Hematopoietic multipotent progenitor cell treated with erythropoietin and hydrocortisone succinate and interleukin-3 and kit ligand, for 8 days (in vitro differentiated cells): ENCODE results near the gene IL12A.

Experiments
- DNase-seq: peaks from one replicate; pipeline ENCODE4 v3.0.0-alpha.2; 2015

IL12A gene

DNA sequence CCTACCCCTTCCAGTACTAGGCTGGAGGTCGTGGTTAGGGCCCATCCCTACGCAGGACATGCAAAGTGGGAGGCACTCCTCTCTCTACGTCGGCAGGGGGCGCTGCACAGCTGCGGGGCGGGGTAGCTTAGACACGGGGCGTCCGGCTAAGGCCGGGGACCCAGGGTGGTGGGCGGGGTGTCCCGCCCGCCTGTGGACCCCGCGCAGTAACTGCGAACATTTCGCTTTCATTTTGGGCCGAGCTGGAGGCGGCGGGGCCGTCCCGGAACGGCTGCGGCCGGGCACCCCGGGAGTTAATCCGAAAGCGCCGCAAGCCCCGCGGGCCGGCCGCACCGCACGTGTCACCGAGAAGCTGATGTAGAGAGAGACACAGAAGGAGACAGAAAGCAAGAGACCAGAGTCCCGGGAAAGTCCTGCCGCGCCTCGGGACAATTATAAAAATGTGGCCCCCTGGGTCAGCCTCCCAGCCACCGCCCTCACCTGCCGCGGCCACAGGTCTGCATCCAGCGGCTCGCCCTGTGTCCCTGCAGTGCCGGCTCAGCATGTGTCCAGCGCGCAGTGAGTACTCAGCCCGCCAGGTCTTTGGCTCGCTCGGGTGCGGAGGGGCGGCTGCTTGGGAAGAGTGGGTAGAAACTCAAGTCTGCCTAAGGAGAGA lies at the start of gene IL12A:
IL12A (plus strand) TSS at position 219 of the 655 bp plus-strand sequence.
- DNase-seq: peak; percentile 74

DNA sequence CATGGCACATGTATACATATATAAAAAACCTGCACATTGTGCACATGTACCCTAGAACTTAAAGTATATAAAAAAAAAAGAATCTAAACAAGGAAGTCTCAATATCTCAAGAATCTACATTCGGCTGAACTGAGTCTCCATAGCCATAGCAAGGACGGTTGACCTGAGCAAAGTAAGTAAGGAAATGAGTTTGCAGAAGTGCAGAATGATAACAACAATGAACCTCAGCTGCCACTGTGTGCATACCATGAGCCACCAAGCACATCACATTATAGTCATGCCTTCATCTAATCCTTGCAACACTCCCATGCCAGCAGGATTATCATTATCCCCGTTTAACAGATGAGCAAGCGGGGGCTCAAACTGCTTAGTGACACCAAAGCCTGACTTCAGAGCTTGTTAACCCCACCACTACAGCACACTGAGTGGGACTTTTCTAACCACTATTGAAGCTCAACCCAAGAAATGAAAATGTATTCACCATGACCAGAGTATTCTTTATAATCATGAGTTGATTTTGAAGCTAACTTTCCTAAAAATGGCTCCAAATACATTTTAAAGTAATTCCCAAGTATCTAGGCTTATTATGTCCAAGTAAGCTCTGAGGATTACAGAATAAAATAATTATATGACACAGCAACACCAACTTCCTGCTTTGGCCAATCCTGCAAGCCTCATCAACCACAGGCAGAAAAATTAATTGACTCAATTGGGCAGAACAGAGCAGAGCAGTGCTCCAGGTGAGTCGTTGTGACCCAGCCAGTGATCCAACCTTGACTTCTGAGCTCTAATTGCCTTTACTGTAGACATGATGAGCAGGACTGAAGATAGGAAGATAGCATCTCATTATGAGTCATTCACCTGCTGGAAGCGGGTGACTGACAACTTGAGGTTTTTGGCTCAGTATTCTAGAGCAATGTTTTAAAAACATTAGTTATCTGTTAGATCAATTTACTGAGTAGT lies 47.3 kb upstream of the IL12A start:
- peak; percentile 28 for DNase-seq

DNA sequence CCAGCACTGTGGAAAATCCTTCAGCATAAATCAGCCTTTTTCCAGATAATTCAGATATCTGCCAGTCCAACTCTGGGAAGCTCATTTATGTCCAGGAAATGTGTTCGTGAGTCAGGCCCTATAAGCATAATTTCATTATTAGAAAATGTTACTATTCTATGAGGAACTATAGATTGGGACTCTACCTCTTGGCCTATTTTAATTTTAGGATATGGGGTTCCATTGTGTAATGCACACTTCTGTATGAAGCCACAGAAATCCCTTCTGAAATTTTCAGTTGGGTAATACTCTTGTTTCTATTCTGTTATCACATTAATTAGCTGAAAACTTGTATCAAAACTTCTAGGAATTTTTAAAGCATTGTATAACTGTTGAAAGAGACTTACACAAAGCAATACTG lies 43.9 kb upstream of the IL12A start:
- no peak for DNase-seq

DNA sequence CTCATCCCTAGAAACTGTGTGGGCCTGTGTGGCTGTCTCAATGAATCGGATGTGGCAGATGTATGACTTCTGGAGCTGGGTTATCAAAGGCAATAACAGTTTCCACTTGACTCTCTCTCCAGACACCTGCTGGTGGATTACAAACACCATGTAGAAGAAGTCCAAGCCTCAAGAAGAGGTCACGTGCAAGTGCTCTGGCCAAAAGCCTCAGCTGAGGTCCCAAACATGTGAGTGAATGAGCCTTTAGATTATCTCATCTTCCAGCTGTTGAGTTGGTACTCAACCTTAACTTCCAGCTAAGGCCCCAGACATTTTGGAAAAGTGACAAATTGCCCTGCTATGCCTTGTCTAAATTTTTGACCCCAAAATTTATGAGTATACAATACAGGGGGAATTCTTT lies 42.7 kb upstream of the IL12A start:
- peak; percentile 27 for DNase-seq

DNA sequence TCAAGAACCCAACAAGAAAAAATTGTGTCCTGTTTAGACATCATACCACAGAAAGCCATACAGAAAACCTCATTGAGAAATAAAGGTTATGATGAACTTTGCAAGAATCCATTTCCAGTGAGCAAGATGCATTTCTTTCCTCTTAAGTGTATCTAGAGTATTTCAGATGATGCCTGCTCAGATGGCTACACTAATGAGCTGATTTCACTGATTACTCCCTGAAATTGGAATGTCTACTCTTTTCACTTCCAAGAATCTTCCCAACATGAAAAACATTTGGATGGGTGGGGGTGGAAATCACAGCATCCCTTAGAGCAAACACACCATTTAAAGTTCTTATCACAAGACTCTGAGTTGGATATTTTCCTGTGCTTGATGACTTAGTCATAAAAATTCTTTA lies 41.4 kb upstream of the IL12A start:
- DNase-seq: no peak

DNA sequence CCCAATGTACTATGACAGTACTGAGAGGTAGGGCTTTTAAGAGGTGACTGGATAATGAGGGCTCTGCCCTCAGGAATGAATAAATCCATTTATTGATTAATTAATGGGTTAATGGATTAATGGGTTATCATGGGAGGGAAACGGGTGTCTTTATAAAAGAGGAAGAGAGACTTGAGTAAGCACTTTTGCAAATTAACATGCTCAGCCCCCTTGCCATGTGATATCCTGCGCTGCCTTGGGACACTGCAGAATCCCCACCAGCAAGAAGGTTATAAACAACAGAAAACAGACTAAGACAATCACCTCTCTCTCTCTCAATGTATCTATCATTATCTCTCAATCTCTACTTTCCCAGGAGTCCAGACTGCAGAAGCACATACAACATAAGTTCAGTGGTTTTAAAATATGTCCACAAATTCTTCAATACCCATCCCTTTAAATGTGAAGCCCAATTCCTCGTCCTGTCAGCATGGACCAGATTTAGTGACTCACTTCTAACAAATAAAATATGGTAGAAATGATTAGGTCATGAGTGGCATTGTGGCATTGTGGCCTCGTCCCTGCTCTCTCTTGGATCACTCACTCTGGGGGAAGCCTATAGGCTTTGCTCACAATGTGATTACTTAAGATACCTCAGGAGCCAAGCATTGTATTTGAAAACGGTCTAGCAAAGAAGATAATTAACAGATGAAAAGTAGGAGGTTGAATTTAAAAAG lies 40.0 kb upstream of the IL12A start:
- DNase-seq: no peak

DNA sequence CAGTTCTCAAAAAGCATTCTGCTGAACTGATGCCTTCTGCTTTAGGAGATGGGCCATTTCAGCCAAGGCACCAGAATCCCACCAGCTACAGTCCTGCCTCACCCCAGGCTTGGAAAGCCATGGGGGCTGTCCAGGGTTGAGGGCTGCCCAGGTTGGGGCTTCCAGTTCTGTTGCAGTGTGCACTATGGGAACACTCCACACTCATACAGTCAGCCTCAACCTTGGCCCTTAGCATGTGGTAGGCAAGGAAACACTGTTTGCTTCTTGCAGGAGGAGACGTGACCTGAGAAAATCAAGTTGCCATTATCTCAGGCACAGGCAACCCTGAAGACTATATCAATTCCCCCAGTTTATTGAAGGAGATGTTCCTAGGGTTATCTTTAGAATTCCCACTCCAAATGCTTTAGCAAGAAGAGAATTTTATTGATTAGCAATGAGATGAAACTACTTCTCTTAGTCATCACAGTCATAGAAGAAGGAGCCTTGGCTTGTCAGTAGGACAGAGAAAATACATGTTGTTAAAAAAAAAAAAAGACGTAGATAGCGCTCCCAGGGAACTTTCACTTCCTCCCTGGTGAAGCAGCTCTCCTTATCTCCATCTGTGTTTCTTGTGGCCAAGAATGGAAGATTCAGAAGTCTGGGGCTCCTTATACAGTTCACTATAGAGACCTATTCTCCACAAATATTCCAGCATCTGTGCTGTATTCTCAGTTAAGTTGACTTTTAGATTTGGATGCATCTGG lies 38.3 kb upstream of the IL12A start:
- DNase-seq: peak; percentile 6

DNA sequence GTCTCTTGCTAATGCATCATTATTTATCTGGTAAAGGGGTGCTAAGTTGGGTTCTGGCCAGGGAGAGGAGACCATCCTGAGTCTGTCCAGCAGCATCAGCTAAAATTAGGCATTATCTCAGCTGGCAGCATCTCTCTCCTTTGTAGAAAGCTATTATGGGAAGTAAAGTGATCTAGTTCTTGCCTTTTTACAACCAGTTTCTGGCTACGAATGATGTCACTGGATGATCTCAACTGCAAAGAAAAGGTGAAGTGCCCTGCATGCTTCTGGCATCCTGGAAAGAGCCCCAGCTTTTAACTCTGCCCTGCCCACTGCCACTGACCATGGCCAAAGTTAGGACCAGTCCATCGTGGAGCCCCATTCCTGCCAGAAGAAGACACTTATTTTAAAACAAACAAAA lies 37.1 kb upstream of the IL12A start:
- no peak for DNase-seq

DNA sequence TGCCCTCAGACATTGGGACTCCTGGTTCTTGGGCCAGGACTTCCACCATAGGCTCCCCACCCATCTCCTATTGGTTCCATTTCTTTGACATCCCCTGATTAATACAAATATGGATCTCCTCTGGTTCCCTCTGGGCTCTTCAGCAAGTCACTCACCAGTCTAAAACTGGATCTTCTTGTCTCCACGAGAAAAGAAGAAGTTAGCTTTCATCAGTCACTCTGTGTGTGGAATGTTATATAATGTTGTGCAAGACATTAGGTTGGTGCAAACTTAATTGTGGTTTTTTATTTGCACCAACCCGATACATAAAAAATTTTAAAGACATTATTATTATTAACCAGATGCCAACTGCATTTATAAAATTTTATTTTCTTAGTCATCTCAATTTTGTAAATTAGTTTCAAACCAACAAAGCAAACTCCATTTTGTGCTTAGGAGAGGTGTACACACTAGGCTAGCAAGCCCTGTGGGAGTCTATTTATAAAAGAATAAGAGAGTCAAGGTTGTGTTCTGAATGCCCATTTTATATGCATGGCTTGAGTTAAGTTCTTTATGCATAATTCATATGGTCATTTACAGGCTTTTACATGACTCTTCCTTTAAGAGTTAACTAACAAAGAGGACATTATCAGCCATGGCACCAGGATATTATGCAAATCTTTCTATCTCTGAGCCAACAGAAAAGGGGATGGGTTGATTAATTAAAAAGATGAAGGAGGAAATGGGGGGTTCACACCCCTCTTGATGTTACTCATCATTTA lies 35.1 kb upstream of the IL12A start:
- DNase-seq: no peak

DNA sequence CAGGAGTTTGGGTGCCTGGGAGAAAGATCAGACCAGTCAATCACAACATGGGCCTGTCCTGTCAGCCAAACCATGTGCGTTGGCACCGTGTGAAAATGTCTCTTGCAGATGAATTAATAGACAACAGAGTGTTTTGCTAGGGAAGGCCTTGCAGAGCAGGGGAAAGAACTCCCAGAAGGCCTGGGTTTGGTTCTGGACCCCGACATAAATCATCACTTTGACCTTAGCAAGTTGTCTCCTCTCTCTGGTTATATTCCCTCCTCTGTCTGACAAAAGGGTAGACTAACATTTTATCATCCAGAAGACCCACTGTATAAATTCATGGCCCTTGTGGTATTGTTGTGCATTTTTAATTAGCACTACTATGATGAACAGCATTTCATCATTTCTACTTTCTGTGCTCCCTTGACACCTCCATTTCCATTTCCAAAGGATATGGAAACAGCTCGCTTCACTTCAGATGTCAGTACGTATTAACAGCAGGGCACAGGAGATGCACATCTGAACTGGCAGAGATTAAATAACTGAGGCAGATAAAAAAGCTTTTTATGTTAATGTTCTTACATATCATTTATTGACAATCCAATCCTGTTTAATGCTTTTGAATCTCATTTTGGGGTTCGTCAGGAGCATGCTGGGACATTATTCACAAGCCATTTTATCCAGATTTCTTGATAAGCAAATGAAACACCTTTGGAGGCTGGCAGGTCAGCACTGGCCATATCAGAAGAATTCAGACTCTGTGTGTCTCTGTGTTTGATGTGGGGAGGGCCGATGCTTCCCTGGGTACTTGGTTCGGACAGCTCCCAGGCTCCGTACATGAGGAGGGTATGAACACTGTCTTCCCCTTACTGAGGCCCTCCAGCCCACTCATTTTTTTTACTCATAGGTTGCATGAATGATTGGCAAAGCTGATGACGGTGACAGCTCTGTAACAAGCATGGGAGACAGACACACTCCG lies 28.2 kb upstream of the IL12A start:
- DNase-seq: no peak

DNA sequence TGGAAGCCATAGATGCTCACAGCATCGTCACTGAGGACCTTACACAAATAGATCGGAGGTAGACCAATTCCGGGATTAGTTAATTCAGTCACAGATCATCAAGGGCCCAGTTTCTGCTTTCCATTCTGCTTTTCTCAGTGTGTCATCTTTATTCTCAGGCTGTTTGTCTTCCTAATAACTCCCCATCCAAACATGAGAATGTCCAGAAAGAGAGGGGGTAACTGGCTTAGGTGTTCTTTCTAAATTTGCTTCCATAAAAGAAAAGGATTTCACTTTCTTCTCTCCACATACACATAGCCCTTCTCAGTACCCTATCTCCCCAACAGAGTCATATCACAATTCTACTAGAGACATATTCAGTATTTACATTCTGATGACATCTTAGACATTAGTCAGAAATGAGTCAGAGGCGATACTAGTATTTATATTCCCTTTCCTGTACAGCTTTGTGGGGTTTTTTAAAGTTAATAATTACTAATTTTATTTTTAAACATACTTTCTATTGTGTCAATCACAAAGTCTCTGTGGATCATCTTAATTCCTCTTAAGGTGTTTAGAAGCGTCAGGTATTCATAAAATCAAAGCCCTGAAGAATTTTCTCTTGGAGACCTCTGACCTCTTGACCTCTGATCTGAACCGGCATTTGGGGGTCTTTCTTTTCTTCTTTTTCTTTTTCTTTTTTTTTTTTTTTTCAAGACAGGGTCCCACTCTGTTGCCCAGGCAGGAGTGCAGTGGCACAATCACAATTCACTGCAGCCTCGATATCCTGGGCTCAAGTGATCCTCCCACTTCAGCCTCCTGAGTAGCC lies 24.3 kb upstream of the IL12A start:
- no peak for DNase-seq

DNA sequence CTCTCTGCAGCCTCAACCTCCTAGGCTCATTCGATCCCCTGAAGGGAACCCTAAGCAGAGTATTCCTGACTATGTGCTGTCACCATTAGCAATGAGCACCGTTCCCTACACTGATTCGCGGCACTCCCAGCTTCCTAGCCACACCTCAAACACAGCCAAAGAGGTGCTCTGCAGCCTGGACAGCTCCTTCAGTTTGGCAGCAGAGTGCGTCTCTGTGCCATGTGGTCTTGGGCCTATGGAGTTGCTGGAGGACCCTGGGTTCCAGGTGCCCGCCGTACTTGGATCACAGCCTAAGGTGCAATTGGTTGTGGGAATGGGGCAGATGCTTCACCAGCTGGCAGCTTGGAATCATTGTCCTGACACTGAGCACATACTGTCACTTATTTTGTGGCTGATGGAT lies 17.3 kb upstream of the IL12A start:
- no peak for DNase-seq

DNA sequence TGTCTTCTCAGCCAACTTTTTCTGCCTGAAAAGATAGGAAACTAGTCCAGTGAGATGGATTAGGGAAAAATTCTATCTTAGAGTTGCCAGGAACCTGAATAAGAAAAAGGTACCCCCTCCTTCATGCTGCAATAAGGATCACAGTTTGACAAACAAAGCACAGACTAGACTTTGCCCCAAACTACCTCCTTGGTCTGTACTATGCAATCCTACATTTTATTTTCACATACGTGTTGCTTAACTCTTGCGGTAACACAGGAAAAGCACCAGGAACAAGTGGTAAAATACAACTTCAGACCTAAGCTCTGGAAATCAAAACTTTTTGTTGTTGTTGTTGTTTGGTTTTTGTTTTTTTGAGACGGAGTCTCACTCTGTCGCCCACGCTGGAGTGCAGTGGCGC lies 11.3 kb upstream of the IL12A start:
- DNase-seq: no peak

DNA sequence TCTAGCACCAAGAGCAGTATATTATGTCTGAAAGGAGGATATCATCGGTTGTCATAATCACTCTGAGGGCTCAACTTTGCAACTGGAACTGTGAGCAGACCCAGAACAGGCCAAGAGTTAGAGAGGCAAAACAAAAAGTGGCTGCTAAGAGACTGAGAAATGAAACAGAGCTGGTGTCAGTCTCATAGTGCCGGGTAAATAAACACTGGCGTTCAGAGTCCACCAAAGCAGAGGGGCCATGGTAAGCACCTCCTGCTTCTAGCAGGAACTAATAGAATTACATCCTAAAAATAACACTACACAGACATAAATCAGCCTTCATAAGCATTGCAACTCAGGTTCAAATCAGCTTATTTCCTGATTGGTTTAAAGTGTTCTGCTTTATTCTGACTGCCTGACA lies 10.3 kb upstream of the IL12A start:
- DNase-seq: no peak

DNA sequence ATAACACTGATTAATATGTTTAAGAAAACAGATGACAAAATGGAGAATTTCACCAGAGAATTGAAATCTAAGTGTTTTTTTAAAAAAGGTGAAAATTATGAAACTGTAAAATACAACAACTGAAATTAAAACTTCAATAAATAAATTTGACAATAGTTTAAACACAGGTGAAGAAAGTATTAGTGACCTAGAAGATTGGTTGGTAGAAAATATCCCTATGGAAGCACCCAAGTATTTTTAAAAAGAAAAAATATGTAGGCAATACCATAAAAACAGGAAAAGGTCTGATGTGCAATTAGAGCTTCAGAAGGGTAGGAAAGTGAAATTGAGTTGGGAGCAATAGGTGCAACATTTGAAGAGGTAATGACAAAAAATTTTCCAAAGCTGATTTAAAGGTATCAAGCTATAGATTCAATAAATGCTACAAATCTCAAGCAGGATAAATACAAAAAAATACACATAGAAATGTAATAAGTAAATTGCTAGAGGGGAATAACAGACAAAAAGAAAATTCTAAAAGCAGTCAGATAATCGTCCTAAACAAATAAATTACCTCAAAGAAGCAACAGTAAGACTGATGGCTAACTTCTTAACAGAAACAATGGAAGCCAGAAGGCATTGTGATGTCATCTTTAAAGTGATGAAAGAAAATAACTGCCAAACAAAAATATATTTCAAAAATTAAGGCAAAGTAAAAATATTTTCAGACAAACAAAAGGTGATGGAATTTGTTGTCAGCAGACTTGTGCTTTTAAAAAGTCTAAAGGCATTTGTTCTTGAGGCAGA lies 9.5 kb upstream of the IL12A start:
- DNase-seq: no peak

DNA sequence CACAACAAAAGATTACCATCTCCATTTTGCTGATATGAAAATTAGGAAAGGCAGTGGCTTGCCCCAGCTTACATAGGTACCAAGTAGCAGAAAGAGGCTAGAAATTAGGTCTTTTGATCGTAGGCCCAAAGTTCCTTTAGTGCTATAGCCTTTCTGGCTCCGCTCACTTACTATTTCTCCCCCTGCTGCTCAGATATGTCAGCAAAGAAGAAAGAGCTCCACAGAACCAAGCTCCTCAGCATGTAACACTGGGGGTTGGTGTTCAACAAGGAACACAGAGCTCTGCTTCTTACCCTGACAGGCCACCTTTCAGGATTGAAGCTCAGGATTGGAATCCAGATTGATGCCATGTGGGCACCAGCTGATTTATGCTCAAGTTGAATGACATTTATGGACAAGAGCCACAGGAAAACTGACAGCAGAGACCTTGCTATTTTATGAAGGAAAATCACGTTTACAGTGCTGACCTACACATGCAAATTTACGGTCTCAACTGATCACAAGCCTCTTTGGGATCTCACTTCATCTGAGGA lies 6.1 kb upstream of the IL12A start:
- no peak for DNase-seq

DNA sequence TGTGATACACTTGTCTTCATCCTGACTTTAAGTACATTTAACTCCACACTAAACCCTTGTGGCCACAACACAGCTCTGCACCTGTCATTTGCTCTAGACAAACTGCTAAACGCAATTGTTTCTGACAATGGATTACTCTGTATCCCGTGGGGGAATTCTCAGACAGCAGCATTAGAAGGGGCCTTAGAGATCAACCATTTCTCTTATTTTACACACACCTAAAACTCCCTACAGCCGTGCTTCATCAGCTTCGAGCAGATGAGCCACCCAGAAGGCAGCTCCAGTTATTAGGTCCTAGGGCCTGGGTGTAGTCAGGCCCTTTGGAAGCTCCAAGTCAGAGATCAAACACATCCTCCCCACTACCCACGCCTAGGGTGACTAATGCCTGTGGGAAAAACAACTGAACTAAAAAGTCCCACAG lies 1.3 kb upstream of the IL12A start:
- DNase-seq: no peak

DNA sequence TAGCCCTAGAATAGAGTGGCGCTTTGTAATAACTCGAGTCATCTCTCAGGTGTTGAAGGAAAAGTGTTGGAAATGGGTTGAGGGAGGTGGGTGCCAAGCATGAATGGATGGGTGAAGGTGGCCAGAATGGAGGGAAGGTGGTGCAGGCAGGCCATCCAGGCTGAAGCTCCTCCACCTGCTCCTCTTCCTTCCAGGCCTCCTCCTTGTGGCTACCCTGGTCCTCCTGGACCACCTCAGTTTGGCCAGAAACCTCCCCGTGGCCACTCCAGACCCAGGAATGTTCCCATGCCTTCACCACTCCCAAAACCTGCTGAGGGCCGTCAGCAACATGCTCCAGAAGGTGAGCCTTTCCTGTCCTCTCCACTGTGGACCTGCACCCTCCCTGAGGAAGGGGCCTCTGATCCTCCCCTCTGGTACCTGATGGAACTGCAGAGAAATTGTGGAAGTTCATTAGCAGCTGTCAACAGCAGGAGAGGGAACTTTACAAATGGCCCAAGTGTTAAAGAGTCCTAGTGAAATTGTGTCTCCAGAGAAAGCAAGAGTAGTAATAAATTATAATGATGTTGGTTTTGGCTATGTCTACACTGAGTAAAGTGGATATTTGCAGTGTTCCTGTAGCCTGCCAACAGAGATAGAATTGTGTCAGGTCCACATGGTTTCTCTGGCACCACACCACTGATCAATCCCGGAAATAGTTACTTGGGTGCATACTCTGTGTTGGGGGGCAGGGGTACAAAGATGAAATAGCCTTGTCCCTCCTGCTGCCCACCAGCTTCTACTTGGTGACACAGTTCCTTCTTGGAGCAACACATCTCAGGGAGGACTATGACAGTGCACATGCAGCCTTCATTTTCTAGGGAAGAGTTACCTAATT lies 1.6 kb downstream of the IL12A start:
- DNase-seq: no peak
